GM19099 (cell line): ENCODE data around the gene CYP1A1.

ENCODE experiments used
- POLR2A ChIP-seq: IDR thresholded peaks from 3 replicates; pipeline ENCODE4 v1.6.1; 2011; ENCODE audit warnings: low read depth; ENCODE audit not compliant: insufficient read length; ENCODE audit errors: extremely low read depth

Gene CYP1A1

GRCh38 chr15:74725225-74725774, at the start of gene CYP1A1:
TSS of gene CYP1A1 (minus strand) at chr15:74725528. CDS start at chr15:74723097, 2,431 bp downstream.
- no peak for TF ChIP-seq POLR2A

GRCh38 chr15:74773731-74774252, 48.5 kb upstream of the CYP1A1 start:
- TF ChIP-seq POLR2A, result no peak

GRCh38 chr15:74773329-74773728, 48.0 kb upstream of the CYP1A1 start:
- TF ChIP-seq POLR2A, result no peak

GRCh38 chr15:74770211-74770903, 45.0 kb upstream of the CYP1A1 start:
- TF ChIP-seq POLR2A, result no peak

- no peak for TF ChIP-seq POLR2A
Observed at GRCh38 chr15:74769463-74770025, 44.2 kb upstream of the CYP1A1 start.

- TF ChIP-seq POLR2A, result no peak
Observed at GRCh38 chr15:74768771-74769342, 43.5 kb upstream of the CYP1A1 start.

- TF ChIP-seq POLR2A, result no peak
Observed at GRCh38 chr15:74768099-74768770, 42.9 kb upstream of the CYP1A1 start.

GRCh38 chr15:74767167-74768098, 42.1 kb upstream of the CYP1A1 start:
- TF ChIP-seq POLR2A, result no peak

- no peak for TF ChIP-seq POLR2A
Observed at GRCh38 chr15:74763416-74763815, 38.1 kb upstream of the CYP1A1 start.

- TF ChIP-seq POLR2A, result no peak
Observed at GRCh38 chr15:74762791-74763150, 37.4 kb upstream of the CYP1A1 start.

GRCh38 chr15:74758736-74759135, 33.4 kb upstream of the CYP1A1 start:
- no peak for TF ChIP-seq POLR2A

GRCh38 chr15:74754593-74755215, 29.4 kb upstream of the CYP1A1 start:
- no peak for TF ChIP-seq POLR2A

- no peak for TF ChIP-seq POLR2A
Observed at GRCh38 chr15:74752531-74752930, 27.2 kb upstream of the CYP1A1 start.

- no peak for TF ChIP-seq POLR2A
Observed at GRCh38 chr15:74752011-74752410, 26.7 kb upstream of the CYP1A1 start.
